ENCODE measurements around the gene GTF3C2.
A peak's percentile ranks its signal among the peaks of the same experiment; 100 is the strongest.

GTF3C2 gene

GRCh38 chr2:27356382-27357181, at the start of gene GTF3C2:
Gene GTF3C2 (minus strand): TSS chr2:27356764. CDS start chr2:27343554, 13,210 bp downstream.
- peak; percentile 82 to 93 for DNase-seq

- no peak for DNase-seq
These were observed 44.0 kb upstream of the GTF3C2 start for GRCh38 chr2:27400348-27401135.

DNA sequence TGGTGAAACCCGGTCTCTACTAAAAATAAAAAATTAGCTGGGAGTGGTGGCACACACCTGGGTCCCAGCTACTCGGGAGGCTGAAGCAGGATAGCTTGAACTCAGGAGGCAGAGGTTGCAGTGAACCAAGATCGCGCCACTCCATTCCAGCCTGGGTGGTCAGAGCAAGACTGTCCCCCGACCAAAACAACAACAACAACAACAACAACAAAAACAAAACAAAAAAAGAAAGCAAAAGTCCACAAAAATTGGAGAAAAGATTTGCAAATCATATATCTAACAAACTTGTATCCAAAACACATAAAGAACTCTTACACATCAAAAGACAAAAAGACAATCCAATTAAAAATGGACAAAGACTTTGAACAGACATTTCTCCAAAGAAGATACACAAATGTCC, 42.4 kb upstream of the GTF3C2 start:
- DNase-seq: no peak

DNA sequence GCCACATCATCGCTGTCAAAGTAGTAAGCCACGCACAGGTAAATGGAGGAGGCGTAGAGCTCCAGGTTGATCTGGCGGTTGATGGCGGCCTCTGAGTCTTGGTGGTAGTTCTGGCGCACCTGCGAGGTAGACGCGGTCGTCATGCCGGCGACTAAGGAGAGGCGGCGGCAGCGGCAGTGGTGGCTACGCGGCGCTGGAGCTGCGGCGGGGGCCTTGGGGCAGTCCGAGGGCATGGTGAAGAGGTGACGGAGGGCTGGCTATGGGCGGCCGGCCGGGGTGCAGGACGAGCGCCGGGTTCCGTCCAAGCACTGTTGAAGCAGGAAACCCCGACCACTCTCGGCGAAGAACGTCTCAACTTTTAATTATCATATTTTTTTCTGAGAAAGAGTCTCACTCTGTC, 36.7 kb upstream of the GTF3C2 start:
- no peak for DNase-seq

- DNase-seq: no peak
These were observed 34.5 kb upstream of the GTF3C2 start for GRCh38 chr2:27390822-27391679.

- DNase-seq: no peak
These were observed 25.1 kb upstream of the GTF3C2 start for GRCh38 chr2:27381577-27382181.

- DNase-seq: peak; percentile 86 to 88
These were observed 24.3 kb upstream of the GTF3C2 start, which contains the start of gene ZNF513 for GRCh38 chr2:27380626-27381545. Gene ZNF513 (minus strand): TSS chr2:27380734. CDS start chr2:27380526, 208 bp downstream.

DNA sequence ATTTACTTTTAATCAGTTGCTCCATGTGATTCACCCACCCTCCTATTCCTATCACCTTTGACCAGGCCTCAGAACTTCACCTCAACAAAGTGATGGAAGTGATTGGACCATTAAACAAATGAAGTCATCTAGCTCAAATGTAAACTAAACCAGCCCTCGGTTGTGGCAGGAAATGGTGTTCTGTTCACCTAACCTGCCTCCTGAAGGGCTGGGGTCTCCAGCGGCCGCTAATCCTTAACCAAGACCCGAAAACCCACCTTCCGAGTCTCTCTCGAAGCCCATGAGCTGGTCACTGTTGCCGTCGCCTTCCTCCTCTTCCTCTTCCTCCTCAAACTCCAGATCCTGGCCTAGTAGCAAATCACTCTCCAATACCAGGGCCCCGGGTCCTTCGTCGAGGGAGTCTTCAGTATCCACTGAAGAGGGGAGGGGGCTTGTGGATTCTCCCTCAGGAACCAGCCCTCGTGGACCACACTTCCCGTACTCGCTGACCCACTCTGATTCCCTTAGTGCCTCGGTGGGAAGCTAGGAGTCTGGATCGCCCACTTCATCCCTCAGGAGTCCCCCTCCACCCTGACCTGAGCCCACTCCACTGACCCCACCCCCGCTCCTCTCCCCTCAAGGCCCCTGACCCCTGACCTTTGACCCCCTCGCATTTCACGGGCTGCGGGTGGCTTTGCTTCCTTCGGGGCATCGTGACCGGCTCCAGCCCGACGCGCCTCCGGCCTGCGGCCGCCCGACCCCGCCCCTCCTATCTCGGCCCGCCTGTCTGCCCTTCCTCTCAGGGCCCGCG, 23.5 kb upstream of the GTF3C2 start:
- peak in 1 of 2 experiments; percentile 37 for DNase-seq

GRCh38 chr2:27379383-27379835, 22.8 kb upstream of the GTF3C2 start:
- no peak for DNase-seq

DNA sequence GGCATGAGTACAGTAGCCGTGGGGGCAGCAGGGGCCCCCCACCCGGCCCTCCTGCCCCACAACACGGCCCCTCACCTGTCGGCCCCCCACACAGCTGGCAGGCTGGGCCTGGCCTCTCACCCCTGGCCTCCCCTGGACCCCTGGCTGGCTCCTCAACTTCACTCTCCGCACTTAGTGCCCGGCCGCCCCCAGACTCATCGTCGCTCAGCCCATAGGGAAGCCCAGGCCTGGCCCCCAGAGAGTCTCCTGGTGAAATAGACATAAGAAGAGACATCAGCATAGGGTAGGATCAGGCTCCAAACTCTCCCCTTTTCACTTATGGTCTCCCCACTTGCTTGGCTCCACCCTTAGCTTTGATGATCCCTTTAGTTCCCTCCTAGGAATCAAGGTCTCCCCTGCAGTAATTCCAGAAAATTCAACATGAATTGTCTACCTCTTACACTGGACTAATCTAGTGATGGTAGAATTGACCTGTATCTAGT, 22.3 kb upstream of the GTF3C2 start:
- no peak for DNase-seq

DNA sequence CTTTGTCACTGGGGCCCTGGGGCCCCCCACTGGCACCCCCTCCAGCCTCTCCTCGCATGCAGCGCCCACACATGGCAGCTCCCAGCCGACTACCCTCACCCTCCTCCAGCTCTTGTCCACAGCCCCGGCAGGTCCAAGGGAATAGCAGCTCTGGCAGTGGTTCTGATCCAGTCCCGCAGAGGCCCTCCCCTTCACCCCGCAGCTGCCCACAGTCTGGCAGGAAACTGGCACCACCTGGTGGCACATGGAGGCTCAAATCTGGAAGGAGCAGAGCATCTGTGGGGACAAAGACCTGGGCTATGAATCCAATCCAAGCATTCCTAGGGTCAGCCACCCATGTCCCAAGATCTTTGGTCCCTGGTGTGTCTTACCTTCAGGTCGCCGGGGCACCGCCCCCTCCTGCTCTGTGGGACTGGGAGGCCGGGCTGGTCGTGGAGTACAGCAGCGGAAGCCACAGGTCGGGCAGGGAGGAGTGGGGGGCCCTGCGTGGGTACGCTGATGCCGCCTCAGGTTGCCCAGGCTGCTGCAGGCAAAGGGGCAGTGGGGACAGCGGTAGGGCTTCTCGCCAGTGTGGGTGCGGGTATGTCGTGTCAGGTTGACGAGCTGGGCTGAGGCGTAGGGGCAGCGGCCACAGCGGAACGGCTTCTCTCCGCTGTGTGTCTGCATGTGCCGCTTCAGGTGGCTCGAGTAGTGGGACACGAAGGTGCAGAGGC, 21.7 kb upstream of the GTF3C2 start:
- no peak for DNase-seq

DNA sequence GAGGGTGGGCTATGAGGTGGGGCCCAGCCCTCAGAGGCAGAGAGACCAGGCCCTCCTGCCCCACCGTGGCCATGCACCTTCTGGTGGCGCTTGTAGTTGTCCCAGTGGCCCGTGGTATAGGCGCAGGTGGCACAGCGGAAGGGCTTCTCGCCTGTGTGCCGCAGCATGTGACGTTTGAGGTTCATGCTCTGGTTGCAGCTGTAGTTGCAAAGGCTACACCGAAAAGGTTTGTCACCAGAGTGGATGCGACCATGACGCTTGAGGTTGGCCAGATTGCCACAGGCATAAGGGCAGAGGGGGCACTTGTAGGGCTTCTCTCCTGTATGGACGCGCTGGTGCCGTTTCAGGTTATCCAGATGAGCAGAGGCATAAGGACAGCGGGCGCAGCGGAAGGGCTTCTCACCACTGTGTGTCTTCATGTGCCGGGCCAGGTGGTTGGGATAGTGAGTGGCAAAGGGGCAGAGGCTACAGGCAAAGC, 21.1 kb upstream of the GTF3C2 start:
- no peak for DNase-seq

- no peak for DNase-seq
These were observed 20.5 kb upstream of the GTF3C2 start for GRCh38 chr2:27376866-27377617.

- no peak for DNase-seq
These were observed 19.7 kb upstream of the GTF3C2 start for GRCh38 chr2:27376151-27376865.

DNA sequence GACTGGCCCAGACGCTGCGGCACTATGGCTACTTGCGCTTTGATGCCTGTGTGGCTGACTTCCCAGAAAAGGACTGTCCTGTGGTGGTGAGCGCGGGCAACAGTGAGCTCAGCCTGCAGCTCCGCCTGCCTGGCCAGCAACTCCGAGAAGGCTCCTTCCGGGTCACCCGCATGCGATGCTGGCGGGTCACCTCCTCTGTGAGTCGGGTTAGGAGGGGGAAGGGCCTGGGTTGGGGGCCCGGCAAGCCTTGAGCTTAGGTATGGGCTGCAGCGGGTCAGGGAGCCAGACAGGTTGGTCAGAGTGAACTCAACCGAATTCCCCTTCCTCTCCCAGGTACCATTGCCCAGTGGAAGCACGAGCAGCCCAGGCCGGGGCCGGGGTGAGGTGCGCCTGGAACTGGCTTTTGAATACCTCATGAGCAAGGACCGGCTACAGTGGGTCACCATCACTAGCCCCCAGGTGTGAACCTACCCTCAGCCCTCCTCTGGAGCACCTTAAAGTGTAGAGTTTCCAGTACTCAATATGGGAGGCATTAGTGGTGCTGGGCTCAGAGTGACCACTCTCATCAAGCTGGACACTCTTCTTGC, 19.0 kb upstream of the GTF3C2 start:
- no peak for DNase-seq

DNA sequence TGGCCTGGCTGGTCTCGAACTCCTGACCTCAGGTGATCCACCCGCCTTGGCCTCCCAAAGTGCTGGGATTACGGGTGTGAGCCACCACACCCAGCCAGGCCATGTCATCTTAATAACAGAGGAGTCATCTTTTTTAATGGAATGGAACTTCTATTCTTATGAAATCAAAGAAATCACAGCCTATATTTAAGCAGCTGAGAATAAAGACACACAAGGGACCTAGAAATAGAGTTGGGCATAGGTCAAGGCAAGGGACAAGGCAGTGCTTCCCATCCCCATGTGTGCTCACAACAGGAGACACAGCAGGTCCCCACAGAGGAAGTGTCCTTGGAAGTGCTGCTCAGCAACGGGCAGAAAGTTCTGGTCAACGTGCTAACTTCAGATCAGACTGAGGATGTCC, 17.0 kb upstream of the GTF3C2 start:
- no peak for DNase-seq

DNA sequence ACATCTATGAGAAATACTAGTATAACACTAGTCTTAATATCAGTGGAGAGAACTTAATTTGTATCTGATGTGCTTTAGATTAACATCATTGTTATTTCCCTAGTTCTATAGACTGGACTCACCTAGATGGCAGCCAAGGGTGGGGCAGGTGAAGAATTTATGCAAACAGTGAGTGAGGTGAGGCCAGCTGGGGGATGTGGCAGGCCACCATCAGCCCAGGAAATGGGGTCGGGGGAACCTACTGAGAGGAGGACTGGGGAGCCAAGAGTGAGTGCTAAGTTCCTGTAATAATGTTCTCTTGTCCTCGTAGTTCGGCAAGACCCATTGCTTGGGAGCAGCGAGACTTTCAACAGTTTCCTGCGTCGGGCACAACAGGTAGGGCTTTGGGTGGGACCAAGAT, 16.4 kb upstream of the GTF3C2 start:
- DNase-seq: no peak

Measured in stimulated activated CD4-positive, alpha-beta T cell treated with anti-CD3 and anti-CD28 coated beads, Interleukin-4, amount 100 ng/mL, for 4 hours (primary cell).